Measurements from ENCODE around the gene B4GALT2. TPM values are rescaled to one million over a fixed set of nuclear protein-coding genes. Genes with fewer than 3 reads are reported as not detected.

Gene B4GALT2
- polyA plus RNA-seq, 1 of the 3 experiments (the other 2 are of a cell fraction): 48.0 TPM

DNA sequence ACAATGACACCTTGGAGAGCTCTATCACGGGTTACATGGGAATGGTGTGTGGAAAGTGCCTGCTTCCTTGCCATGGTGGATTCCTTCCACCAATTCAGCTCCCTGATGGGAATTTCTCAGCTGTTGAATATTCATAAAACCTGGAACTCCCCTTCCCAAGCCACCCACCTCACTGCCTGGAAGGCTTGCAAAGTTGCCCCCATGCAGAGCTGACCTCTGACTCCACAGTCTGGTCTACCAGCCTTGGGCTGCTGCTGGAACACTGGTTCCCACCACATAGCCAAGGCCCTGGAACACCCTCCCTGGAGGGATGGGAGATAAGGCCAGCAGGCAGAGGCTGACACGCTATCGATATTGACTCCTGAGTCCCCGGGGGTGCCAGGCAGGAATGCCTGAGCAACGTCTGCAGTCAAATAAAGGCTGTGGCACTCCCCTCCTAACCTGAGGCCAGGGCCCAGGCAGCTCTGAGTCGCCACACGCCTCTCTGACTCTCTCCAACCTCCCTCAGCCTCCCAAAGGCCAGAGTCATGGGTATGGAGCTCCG, 21.2 kb downstream of the B4GALT2 start (continued):
- TF ChIP-seq, protein P1, sequence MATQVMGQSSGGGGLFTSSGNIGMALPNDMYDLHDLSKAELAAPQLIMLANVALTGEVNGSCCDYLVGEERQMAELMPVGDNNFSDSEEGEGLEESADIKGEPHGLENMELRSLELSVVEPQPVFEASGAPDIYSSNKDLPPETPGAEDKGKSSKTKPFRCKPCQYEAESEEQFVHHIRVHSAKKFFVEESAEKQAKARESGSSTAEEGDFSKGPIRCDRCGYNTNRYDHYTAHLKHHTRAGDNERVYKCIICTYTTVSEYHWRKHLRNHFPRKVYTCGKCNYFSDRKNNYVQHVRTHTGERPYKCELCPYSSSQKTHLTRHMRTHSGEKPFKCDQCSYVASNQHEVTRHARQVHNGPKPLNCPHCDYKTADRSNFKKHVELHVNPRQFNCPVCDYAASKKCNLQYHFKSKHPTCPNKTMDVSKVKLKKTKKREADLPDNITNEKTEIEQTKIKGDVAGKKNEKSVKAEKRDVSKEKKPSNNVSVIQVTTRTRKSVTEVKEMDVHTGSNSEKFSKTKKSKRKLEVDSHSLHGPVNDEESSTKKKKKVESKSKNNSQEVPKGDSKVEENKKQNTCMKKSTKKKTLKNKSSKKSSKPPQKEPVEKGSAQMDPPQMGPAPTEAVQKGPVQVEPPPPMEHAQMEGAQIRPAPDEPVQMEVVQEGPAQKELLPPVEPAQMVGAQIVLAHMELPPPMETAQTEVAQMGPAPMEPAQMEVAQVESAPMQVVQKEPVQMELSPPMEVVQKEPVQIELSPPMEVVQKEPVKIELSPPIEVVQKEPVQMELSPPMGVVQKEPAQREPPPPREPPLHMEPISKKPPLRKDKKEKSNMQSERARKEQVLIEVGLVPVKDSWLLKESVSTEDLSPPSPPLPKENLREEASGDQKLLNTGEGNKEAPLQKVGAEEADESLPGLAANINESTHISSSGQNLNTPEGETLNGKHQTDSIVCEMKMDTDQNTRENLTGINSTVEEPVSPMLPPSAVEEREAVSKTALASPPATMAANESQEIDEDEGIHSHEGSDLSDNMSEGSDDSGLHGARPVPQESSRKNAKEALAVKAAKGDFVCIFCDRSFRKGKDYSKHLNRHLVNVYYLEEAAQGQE (IDR thresholded peaks at IDR 0.05; ENCODE audit: low read depth, low read length): no peak
- no peak for TF ChIP-seq RXRA (IDR thresholded peaks at IDR 0.05; ENCODE audit: borderline replicate concordance, low read depth)
- TF ChIP-seq FOXM1 (IDR thresholded peaks at IDR 0.05; ENCODE audit: low read depth): no peak
- no peak for TF ChIP-seq RCOR1 (IDR thresholded peaks at IDR 0.05; ENCODE audit: low read length)
- TF ChIP-seq GATA2 (CRISPR knock-in tag; IDR thresholded peaks at IDR 0.05): no peak
- TF ChIP-seq TEAD4 (IDR thresholded peaks at IDR 0.05; ENCODE audit: borderline replicate concordance, insufficient read depth): no peak
- no peak for TF ChIP-seq MXI1 (IDR thresholded peaks at IDR 0.05; ENCODE audit: low read depth, low read length)
- TF ChIP-seq EP300 (IDR thresholded peaks at IDR 0.05; ENCODE audit: borderline replicate concordance in 1 of 2, low read depth in 1 of 2, low read length in 1 of 2): no peak
- TF ChIP-seq, protein P2, sequence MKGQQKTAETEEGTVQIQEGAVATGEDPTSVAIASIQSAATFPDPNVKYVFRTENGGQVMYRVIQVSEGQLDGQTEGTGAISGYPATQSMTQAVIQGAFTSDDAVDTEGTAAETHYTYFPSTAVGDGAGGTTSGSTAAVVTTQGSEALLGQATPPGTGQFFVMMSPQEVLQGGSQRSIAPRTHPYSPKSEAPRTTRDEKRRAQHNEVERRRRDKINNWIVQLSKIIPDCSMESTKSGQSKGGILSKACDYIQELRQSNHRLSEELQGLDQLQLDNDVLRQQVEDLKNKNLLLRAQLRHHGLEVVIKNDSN (IDR thresholded peaks at IDR 0.05; ENCODE audit: borderline replicate concordance, low read depth): no peak
- no peak for TF ChIP-seq RAD21 (IDR thresholded peaks at IDR 0.05; ENCODE audit: low read length)

DNA sequence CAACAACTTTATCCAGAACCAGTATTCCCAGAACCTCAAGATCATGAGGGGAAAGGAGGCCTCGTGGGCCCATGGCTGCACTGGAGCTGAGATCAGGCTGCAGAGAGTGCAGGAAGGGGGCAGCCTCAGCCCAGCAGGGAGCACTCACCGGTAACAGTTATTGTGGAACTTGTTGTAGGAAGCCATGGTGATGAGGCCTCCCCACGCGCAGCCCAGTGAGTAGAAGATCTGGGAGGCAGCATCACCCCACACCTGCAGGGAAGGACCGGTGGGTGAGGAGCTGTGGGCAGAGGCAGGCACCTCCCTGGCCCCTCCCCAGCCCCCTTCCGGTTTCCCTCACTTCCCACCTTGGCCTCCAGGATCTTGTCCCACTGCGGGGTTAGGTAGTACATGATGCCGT, 23.2 kb downstream of the B4GALT2 start:
- ChIA-PET CTCF (interaction anchor here (0.6 to 20.6 kb wide), 5 partner anchors 9 to 238 kb away, joined by 3 to 598 read pairs (median 4); partner anchors contain the start of gene SLC6A9), POLR2A (no interaction called here)
- Histone ChIP-seq H3K9me2 (no peaks in the 10 kb centered on the region), H3K27me3 (ENCODE audit: insufficient read depth) (no peaks in the 10 kb centered on the region), H2AFZ (ENCODE audit: low read depth) (no peak overlapping the region), H3K4me3 (ENCODE audit: low read depth in 2 of 2, low read length in 1 of 2) (no peak overlapping the region), H3K9me3 (no peaks in the 10 kb centered on the region), H3K4me1 (ENCODE audit: control insufficient read depth in 1 of 2, insufficient read depth in 2 of 2, low read depth in 1 of 2, low read length in 1 of 2) (peaks cover 0 to 36% of the 10 kb centered on the region in 2 experiments; a peak in 2 of 4 replicates), H3K4me2 (no peak overlapping the region), H3K9ac (no peak overlapping the region), H4K20me1 (ENCODE audit: insufficient read depth) (no peaks in the 10 kb centered on the region), H3F3A (replicated peaks; ENCODE audit: insufficient read depth) (no peaks in the 10 kb centered on the region), H3K27ac (ENCODE audit: low read depth in 2 of 2, low read length in 1 of 2) (no peak overlapping the region), H3K79me2 (ENCODE audit: insufficient read depth) (no peaks in the 10 kb centered on the region), H3K36me3 (replicated peaks in 1 of 2; ENCODE audit: control insufficient read depth in 1 of 2, insufficient read depth in 2 of 2, low read length in 1 of 2) (no peaks in the 10 kb centered on the region)
- DNase-seq: no peak
- 88% methylated on average over 7 of the region's 8 CpGs for WGBS (ENCODE audit: low lambda C conversion rate)
- TF ChIP-seq MXI1 (IDR thresholded peaks at IDR 0.05; ENCODE audit: low read depth, low read length): no peak
- no peak for TF ChIP-seq EP300 (IDR thresholded peaks at IDR 0.05; ENCODE audit: borderline replicate concordance in 1 of 2, low read depth in 1 of 2, low read length in 1 of 2)
- no peak for TF ChIP-seq NRF1 (IDR thresholded peaks at IDR 0.05; ENCODE audit: low read depth, low read length)
